Measurements from ENCODE around the gene ALKBH6.

DNA sequence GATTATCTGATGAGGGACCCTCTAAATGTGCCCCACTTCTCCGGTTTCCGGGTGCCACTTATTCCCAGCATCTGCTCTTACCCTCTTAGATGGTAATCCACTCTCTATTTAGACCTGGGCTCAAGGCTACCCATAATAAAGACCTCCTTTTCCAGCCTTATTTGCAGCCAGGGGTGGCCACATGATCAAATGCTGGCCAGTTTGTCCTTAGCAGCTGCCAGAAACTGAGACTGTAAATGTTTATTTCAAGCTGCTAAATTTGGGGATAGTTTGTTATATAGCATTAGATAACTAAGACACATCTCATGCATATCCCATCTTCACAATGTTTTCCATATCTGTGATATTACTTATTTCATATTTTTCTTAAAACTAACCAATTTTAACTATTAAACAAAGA, 29.9 kb upstream of the ALKBH6 start:
- TF ChIP-seq GATA2 (IDR thresholded peaks at IDR 0.05; ENCODE audit: low read depth, low read length) (no peak), GATA3 (IDR thresholded peaks at IDR 0.05; ENCODE audit: low read depth, low read length) (no peak)

Measured in SH-SY5Y (cell line).